GM12864 (cell line): Measurements from ENCODE around the gene LYG2.
"Not testable (repeated sequence)": the region's sequence is repeated elsewhere in the genome, so short reads cannot be mapped to it uniquely, and the experiment has no call there.

ENCODE experiments used
- DNase-seq: peaks from one replicate; pipeline ENCODE4 v3.0.0-alpha.2; 2011; ENCODE audit warnings: low read depth
- H3K4me3 ChIP-seq: 2 replicates; pipeline ENCODE4 v1.5.1; 2011; ENCODE audit warnings: mild to moderate bottlenecking, low read depth, low read length, control low read depth
- TF ChIP-seq, protein P1 (sequence below): IDR thresholded peaks from 2 replicates; pipeline ENCODE4 v1.5.1; 2011; ENCODE audit warnings: low read depth, mild to moderate bottlenecking, moderate library complexity, low read length, control low read depth, inconsistent platforms; ENCODE audit errors: missing control alignments

The LYG2 gene

DNA sequence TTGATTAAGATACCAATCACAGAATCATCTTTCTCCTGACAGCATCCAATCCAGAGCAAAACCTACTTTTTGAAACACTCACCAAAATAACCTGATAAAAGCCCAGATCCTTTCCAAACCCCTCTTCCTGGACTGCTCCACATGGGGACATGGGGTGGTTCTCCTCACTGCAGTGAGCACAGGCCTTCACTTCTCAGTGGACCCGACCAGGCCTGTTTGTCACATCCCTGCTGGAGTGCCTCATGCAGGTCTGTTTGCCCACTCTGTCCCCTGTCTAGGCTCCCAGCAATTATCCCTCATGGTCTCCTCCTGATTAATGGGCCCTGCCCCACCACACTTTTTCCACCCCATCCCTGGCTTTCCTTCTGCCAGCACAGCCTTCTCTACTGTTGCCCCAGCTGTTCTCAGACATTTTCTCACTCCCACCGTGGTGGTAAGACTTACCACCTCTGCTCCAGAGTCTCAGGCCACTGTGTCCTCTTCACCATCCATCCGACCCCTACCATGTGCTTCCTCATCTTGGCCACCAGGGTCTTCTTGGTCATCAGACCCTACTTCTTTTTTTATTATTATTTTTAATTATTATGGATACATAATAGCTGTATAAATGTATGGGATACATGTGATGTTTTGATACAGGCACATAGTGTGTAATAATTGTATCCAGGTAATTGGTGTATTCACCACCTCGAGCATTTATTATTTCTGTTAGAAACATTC lies 53.3 kb downstream of the LYG2 start:
- TF ChIP-seq, protein P1, sequence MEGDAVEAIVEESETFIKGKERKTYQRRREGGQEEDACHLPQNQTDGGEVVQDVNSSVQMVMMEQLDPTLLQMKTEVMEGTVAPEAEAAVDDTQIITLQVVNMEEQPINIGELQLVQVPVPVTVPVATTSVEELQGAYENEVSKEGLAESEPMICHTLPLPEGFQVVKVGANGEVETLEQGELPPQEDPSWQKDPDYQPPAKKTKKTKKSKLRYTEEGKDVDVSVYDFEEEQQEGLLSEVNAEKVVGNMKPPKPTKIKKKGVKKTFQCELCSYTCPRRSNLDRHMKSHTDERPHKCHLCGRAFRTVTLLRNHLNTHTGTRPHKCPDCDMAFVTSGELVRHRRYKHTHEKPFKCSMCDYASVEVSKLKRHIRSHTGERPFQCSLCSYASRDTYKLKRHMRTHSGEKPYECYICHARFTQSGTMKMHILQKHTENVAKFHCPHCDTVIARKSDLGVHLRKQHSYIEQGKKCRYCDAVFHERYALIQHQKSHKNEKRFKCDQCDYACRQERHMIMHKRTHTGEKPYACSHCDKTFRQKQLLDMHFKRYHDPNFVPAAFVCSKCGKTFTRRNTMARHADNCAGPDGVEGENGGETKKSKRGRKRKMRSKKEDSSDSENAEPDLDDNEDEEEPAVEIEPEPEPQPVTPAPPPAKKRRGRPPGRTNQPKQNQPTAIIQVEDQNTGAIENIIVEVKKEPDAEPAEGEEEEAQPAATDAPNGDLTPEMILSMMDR: no peak
- no peak for DNase-seq
- no peak overlapping the region for H3K4me3 ChIP-seq

DNA sequence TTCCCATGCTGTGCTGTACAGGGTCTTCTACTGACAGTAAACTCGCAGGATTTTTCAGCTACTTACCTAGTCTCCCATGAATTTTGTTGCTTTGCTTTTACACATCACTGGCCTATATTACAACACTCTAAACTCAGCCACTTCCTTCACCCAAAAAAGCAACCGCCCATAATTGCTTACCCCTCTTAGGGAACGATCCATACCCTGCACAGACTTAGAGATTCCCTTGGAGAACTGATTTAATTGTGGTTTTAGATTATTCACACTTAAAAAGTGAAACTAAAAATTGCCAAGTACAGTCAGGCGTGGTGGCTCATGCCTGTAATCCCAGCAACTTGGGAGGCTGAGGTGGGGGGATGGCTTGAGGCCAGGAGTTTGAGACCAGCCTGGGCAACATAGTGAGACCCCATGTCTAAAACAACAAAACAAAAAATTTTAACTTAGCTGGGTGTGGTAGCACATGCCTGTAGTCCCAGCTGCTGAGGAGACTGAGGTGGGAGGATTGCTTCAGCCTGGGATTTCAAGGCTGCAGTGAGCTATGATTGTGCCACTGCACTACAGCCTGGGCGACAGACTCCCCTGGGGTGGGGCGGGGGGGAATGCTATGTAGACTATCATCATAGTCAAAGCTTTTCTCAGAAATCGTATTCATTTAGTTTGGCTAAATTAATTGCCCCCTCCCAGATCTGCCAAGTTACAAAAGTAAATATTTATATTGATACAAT lies 55.2 kb downstream of the LYG2 start:
- TF ChIP-seq, protein P1: no peak
- DNase-seq: no peak

GRCh38 chr2:99198103-99198841 lies 57.2 kb downstream of the LYG2 start:
- no peak for DNase-seq
- TF ChIP-seq, protein P1: no peak
- H3K4me3 ChIP-seq: no peak overlapping the region

More for the DNA sequence above, 55.2 kb downstream of the LYG2 start:
- no peak overlapping the region for H3K4me3 ChIP-seq

DNA sequence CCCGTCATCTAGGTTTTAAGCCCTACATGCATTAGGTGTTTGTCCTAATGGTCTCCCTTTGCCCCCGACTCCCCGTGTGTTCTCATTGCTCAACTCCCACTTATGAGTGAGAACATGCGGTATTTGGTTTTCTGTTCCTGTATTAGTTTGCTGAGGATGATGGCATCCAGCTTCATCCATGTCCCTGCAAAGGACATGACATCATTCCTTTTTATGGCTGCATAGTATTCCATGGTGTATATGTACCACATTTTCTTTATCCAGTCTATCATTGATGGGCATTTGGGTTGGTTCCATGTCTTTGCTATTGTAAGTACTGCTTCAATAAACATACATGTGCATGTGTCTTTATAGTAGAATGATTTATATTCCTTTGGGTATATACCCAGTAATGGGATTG lies 63.1 kb downstream of the LYG2 start:
- not testable (repeated sequence) for DNase-seq, H3K4me3 ChIP-seq
